ENCODE data around the gene TULP4.
"Not testable (repeated sequence)": the region's sequence is repeated elsewhere in the genome, so short reads cannot be mapped to it uniquely, and the experiment has no call there.

TULP4 gene

GRCh38 chr6:158332237-158332636 is 20.0 kb downstream of the TULP4 start:
- no peak for TF ChIP-seq CTCF (IDR thresholded peaks at IDR 0.05; ENCODE audit: insufficient read depth, missing control alignments)
- DNase-seq (ENCODE audit: insufficient read length, low spot score), result no peak
- FAIRE-seq, result no peak

- TF ChIP-seq CTCF (IDR thresholded peaks at IDR 0.05; ENCODE audit: insufficient read depth, missing control alignments), result no peak
- no peak for FAIRE-seq
- DNase-seq (ENCODE audit: insufficient read length, low spot score), result no peak
Measured at GRCh38 chr6:158333094-158333493, 20.8 kb downstream of the TULP4 start.

DNA sequence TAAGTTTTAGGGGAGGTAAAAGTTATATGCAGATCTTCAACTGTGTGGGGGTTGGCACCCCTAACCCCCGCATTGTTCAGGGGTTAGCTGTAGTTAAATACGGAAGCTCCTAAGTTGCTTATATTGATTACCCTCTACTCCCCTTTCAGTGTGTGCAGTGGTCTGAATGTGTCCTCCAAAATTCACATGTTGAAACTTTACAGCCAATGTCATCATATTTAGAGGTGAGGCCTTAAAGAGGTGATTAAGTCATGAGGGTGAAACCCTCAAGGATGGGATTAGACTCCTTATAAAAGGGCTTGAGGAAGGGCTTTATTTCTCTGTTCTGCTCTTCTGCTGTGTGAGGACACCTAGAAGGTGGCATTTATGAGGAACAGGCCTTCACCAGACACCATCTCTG is 22.3 kb downstream of the TULP4 start:
- no peak for TF ChIP-seq CTCF (IDR thresholded peaks at IDR 0.05; ENCODE audit: insufficient read depth, missing control alignments)
- DNase-seq (ENCODE audit: insufficient read length, low spot score), result no peak
- FAIRE-seq, result no peak

- no peak for DNase-seq (ENCODE audit: insufficient read length, low spot score)
- no peak for FAIRE-seq
- no peak for TF ChIP-seq CTCF (IDR thresholded peaks at IDR 0.05; ENCODE audit: insufficient read depth, missing control alignments)
Measured at GRCh38 chr6:158337332-158337731, 25.1 kb downstream of the TULP4 start.

DNA sequence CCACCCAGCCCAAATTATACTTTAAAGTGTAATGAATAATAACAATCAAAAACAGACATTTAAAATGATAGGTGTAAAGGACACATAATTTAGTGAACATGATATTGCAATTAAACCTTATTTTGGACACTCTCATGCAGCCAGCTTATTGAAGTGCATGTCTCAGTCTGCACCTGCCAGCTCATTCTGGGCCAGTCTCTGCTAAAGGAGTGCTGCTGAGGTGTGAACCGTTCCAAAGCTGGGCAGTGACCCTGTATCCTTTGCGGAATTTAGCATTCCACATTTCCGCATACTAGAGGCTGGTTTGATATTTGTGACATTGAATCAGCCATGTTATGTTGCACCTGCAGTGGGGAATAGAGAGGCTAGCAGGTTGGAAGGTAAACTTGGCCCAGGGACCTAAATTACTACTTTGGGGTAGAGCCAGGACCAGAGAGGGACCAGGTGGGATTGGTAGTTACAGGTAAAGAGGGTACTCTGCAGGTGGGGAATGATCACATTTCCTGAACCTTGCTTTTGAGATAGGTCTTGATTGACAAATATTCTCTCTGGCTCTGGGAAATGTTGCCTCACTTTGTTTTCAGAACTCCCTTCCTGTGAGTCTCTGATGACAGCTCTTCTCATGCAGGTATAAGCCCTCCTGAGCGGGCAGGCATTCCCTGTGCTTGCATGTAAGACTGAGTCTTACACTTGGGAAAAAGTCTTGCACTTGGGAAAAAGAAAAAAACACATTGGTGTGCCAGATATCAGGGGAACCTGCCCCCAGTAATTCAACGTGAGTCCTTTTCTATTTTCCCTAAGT is 26.2 kb downstream of the TULP4 start:
- no peak for TF ChIP-seq CTCF (IDR thresholded peaks at IDR 0.05; ENCODE audit: insufficient read depth, missing control alignments)
- no peak for DNase-seq (ENCODE audit: insufficient read length, low spot score)
- FAIRE-seq, result no peak

DNA sequence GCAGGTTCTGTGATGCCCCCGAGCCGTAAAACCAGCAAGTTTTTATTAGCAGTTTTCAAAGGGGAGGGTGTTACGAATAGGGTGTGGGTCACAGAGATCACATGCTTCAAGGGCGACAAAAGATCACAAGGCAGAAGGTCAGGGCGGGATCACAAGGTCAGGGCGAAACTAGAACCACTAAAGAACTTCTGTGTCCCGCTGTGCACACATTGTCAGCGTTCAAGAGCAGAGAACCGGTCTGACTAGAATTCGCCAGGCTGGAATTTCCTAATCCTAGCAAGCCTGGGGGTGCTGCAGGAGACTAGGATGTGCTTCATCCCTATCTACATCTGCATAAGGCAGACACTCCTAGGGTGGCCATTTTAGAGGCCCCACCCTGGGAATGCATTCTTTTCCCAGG is 26.9 kb downstream of the TULP4 start:
- not testable (repeated sequence) for DNase-seq (ENCODE audit: insufficient read length, low spot score); FAIRE-seq

GRCh38 chr6:158340252-158340651 is 28.0 kb downstream of the TULP4 start:
- DNase-seq (ENCODE audit: insufficient read length, low spot score) (no peak), FAIRE-seq (no peak)
- TF ChIP-seq CTCF (IDR thresholded peaks at IDR 0.05; ENCODE audit: insufficient read depth, missing control alignments), result no peak
